Measurements from ENCODE around the gene GLP2R.

Gene GLP2R

GRCh38 chr17:9814337-9814945 is 11.3 kb upstream of the GLP2R start:
- DNase-seq: no peak

- DNase-seq: no peak
These were observed 9.3 kb upstream of the GLP2R start for GRCh38 chr17:9816472-9816871.

GRCh38 chr17:9817086-9817485 is 8.6 kb upstream of the GLP2R start:
- DNase-seq: no peak

GRCh38 chr17:9818760-9819159 is 7.0 kb upstream of the GLP2R start:
- no peak for DNase-seq

- DNase-seq: no peak
These were observed 5.3 kb upstream of the GLP2R start for GRCh38 chr17:9820448-9820847.

- DNase-seq: no peak
These were observed 3.8 kb upstream of the GLP2R start, which contains the start of gene GSG1L2 for GRCh38 chr17:9821921-9822320. Gene GSG1L2 (minus strand): TSS chr17:9822079. CDS start chr17:9822071, 8 bp downstream.

- no peak for DNase-seq
These were observed 1.6 kb upstream of the GLP2R start for GRCh38 chr17:9824094-9824493.

- no peak for DNase-seq
These were observed 856 bp upstream of the GLP2R start for GRCh38 chr17:9824797-9825338.

- no peak for DNase-seq
These were observed 2.9 kb downstream of the GLP2R start for GRCh38 chr17:9828296-9829295.

- DNase-seq: no peak
These were observed 3.6 kb downstream of the GLP2R start for GRCh38 chr17:9829343-9829742.

GRCh38 chr17:9830711-9831110 is 5.0 kb downstream of the GLP2R start:
- DNase-seq: no peak

GRCh38 chr17:9833922-9834321 is 8.2 kb downstream of the GLP2R start:
- DNase-seq: no peak

- DNase-seq: no peak
These were observed 12.1 kb downstream of the GLP2R start for GRCh38 chr17:9837551-9838471.

GRCh38 chr17:9839433-9839832 is 13.7 kb downstream of the GLP2R start:
- no peak for DNase-seq

- no peak for DNase-seq
These were observed 16.5 kb downstream of the GLP2R start for GRCh38 chr17:9842057-9842758.

- DNase-seq: no peak
These were observed 17.7 kb downstream of the GLP2R start for GRCh38 chr17:9843152-9844010.

GRCh38 chr17:9844153-9844552 is 18.4 kb downstream of the GLP2R start:
- DNase-seq: no peak

- DNase-seq: no peak
These were observed 19.6 kb downstream of the GLP2R start for GRCh38 chr17:9845306-9845705.

- no peak for DNase-seq
These were observed 24.4 kb downstream of the GLP2R start for GRCh38 chr17:9850151-9850550.

- DNase-seq: no peak
These were observed 28.5 kb downstream of the GLP2R start for GRCh38 chr17:9854255-9854654.

- no peak for DNase-seq
These were observed 29.3 kb downstream of the GLP2R start for GRCh38 chr17:9855036-9855435.
